ENCODE results near the gene KIAA1755. TPM values are rescaled to one million over a fixed set of nuclear protein-coding genes. Genes with fewer than 3 reads are reported as not detected.

KIAA1755 gene
- total RNA-seq, 1 experiment from 2014 or later, result 0.44 TPM

- no peak for DNase-seq
- Histone ChIP-seq H3K9ac (ENCODE audit: low read length) (no peak overlapping the region), H3K9me3 (ENCODE audit: low read length) (no peaks in the 10 kb centered on the region), H3K27me3 (ENCODE audit: low read length) (no peaks in the 10 kb centered on the region), H3K4me3 (ENCODE audit: low read length) (no peak overlapping the region), H2AFZ (ENCODE audit: low read length) (no peak overlapping the region), H3K9me2 (replicated peaks; ENCODE audit: low read length) (no peaks in the 10 kb centered on the region), H3K36me3 (ENCODE audit: low read depth, low read length) (no peaks in the 10 kb centered on the region), H3K79me2 (ENCODE audit: low read length) (no peaks in the 10 kb centered on the region), H3F3A (ENCODE audit: low read length, unreplicated experiment) (no peaks in the 10 kb centered on the region), H4K20me1 (ENCODE audit: low read length) (no peaks in the 10 kb centered on the region), H3K27ac (ENCODE audit: low read length) (no peak overlapping the region), H3K4me1 (ENCODE audit: insufficient read depth, low read length) (peaks cover 15% of the 10 kb centered on the region; the same call in 1 of the 2 replicates), H3K4me2 (ENCODE audit: low read length) (no peak overlapping the region)
- ChIA-PET CTCF (no interaction called here), POLR2A (ENCODE audit: unreplicated experiment) (no interaction called here)
- TF ChIP-seq, protein P1, sequence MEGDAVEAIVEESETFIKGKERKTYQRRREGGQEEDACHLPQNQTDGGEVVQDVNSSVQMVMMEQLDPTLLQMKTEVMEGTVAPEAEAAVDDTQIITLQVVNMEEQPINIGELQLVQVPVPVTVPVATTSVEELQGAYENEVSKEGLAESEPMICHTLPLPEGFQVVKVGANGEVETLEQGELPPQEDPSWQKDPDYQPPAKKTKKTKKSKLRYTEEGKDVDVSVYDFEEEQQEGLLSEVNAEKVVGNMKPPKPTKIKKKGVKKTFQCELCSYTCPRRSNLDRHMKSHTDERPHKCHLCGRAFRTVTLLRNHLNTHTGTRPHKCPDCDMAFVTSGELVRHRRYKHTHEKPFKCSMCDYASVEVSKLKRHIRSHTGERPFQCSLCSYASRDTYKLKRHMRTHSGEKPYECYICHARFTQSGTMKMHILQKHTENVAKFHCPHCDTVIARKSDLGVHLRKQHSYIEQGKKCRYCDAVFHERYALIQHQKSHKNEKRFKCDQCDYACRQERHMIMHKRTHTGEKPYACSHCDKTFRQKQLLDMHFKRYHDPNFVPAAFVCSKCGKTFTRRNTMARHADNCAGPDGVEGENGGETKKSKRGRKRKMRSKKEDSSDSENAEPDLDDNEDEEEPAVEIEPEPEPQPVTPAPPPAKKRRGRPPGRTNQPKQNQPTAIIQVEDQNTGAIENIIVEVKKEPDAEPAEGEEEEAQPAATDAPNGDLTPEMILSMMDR (conservative IDR thresholded peaks at IDR 0.05; ENCODE audit: low read depth, low read length), result no peak
- TF ChIP-seq EZH2phosphoT487 (IDR thresholded peaks at IDR 0.05; ENCODE audit: borderline replicate concordance, low read length) (no peak), EZH2 (IDR thresholded peaks at IDR 0.05; ENCODE audit: low read length, unreplicated experiment) (no peak)
- intact Hi-C loops (cut with micrococcal nuclease), result no loop called here
- BruUV-seq (replicated peaks), result no TSS peak
- ATAC-seq, result no peak
Measured at GRCh38 chr20:38200646-38201045, 59.9 kb downstream of the KIAA1755 start.

- TF ChIP-seq EZH2phosphoT487 (IDR thresholded peaks at IDR 0.05; ENCODE audit: borderline replicate concordance, low read length) (no peak), EZH2 (IDR thresholded peaks at IDR 0.05; ENCODE audit: low read length, unreplicated experiment) (no peak)
- TF ChIP-seq, protein P1 (conservative IDR thresholded peaks at IDR 0.05; ENCODE audit: low read depth, low read length), result no peak
- Histone ChIP-seq H2AFZ (ENCODE audit: low read length) (no peak overlapping the region), H3K4me3 (ENCODE audit: low read length) (no peak overlapping the region), H3K9ac (ENCODE audit: low read length) (no peak overlapping the region), H3K27ac (ENCODE audit: low read length) (no peak overlapping the region), H3K27me3 (ENCODE audit: low read length) (no peaks in the 10 kb centered on the region), H3K36me3 (ENCODE audit: low read depth, low read length) (no peaks in the 10 kb centered on the region), H3F3A (ENCODE audit: low read length, unreplicated experiment) (no peaks in the 10 kb centered on the region), H3K9me3 (ENCODE audit: low read length) (no peaks in the 10 kb centered on the region), H3K4me1 (ENCODE audit: insufficient read depth, low read length) (peaks cover 15% of the 10 kb centered on the region; the same call in 1 of the 2 replicates), H3K4me2 (ENCODE audit: low read length) (no peak overlapping the region), H4K20me1 (ENCODE audit: low read length) (no peaks in the 10 kb centered on the region), H3K9me2 (replicated peaks; ENCODE audit: low read length) (no peaks in the 10 kb centered on the region), H3K79me2 (ENCODE audit: low read length) (no peaks in the 10 kb centered on the region)
- ATAC-seq (no peak), DNase-seq (no peak)
- BruUV-seq (replicated peaks), result no TSS peak
- POLR2A ChIA-PET (ENCODE audit: unreplicated experiment), result no interaction called here
- intact Hi-C loops (cut with micrococcal nuclease), result no loop called here
- CTCF ChIA-PET, result no interaction called here
Measured at GRCh38 chr20:38199501-38200390, 60.8 kb downstream of the KIAA1755 start.

All from PC-3 (cell line).